Left hindlimb (tissue), 1 donor: ENCODE measurements around the gene HMX2.

ENCODE experiments used
- DNase-seq: peaks from one replicate; pipeline ENCODE4 v3.0.0-alpha.2; 2018

Gene HMX2, protein sequence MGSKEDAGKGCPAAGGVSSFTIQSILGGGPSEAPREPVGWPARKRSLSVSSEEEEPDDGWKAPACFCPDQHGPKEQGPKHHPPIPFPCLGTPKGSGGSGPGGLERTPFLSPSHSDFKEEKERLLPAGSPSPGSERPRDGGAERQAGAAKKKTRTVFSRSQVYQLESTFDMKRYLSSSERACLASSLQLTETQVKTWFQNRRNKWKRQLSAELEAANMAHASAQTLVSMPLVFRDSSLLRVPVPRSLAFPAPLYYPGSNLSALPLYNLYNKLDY

DNA sequence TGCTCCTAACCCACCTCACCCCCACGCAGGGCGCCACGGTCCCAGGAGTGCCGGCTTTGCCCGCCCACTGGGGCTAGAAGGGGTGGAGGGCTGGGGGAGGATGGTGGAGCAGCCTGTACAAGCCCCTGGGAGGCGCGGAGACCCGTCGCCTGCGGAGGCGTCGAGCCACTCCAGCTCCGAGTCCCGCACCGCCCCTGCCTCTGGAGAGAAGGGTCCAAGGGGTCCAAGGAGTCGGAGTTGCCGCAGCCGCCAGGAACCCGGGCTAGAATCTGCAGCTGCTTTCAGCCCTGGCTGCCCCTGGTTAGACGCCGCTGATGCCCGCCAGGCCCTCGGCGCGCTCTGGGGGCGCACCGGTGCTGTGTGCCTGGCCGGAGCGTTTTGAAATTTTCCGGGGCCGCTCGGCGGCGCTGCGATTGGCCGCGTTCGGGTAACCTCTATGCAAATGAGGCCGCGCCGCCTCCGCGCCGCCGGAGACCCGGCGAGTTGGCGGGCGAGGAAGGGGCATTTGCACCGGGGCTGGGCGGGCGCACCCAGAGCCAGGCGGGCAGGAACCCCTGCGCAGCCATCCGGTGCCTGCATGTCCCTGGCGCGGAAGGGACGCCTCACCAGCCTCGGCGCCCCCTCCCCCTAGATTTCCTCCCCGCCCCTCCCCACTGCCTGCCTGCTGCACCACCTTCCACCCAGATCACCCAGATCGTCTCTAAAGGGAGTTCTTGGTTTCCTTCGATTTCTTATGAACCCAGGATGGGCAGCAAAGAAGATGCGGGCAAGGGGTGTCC is at the start of gene HMX2:
TSS of gene HMX2 (plus strand) at position 502 of the 779 bp plus-strand sequence. CDS start at position 745, 243 bp downstream.
- no peak for DNase-seq

DNA sequence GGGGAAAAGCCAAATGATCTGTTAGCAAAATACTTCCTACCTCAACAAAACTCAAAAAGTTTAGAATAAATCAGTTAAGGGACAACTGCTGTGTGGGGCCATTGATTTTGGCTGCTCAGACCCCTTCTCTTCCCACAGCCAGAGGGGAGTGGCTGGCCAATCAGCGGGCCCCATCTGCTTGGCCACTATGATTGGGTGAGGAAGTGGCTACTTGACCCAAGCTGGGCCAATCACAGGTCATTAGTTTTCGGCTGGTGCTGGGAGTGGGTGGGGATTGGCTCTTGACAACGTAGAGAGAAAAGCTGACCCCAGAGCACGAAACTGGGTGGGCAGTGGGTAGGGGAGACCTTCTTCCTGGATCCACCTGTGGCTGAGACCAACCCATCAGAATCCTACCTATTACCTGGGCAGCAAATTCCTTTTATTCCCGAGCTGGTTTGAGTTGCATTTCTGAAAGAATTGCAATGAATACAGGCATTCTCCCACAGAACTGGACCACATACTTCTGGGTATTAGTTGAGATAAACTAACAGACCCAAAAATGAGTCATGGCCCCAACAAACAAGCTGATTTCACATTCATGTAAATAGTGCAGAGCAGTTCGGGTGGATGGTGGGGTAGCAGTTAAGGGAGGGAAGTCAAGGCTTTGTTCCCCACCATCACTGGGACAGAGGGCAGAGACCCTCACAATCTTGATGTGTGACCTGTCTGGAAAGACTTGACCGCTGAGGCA is 47.7 kb upstream of the HMX2 start:
- DNase-seq: no peak

DNA sequence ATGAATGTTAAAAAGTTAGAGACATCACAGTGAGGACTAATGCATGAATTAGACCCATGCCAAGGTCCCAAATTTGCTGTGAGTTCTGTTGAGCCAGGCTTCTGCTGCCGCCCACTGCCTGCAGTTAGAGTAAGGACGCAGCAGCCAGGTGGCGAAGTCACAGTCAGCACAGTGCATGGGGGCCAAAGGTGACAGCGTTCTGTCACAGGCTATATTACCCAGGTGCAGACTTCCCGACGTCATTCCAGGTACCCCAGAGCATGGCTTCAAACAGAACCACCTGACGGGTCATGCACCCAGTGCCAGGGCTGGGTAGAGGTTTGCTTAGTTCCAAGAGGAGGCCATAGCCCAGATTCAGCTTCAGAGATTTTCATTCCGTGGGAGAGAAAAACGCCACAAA is 46.1 kb upstream of the HMX2 start:
- DNase-seq: no peak

DNA sequence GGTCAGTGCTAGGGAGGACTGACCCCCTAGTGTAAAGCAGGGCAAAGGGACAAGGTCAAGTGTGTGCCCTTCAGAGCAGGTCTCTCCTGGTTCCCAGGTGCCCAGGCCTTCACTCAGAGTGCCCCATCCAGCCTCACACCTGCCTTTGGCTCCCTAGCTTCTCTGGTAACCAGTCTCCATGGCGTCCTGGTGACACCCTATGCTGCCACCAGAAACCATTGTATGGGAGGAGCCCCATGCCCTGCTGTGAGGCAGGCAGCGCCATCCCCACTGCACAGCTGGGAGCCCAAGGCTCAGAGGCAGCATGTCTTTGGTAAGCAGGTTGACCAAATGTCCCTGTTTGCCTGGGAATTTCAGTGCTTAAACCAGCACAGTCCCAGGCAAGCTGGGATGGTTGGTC is 45.3 kb upstream of the HMX2 start:
- DNase-seq: no peak

DNA sequence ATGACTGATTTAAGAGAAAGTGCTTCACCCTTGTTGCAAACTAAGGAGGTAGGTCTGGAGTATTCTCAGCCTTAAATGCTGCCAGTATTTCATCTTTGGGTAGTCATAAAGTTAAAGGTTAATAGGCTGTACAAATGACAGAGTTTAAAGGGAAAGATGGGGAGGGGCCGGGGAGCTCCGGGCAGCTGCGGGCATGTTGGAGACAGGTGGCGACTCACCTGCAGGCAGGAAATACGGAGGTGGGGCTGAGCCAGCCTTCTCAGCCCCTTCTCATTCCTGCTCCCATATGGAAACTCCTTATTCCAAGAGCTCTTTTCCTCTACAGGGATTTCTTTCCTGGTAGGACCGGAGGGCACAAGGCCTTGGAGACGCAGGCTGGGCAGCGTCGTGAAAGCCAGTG is 44.0 kb upstream of the HMX2 start:
- DNase-seq: no peak

DNA sequence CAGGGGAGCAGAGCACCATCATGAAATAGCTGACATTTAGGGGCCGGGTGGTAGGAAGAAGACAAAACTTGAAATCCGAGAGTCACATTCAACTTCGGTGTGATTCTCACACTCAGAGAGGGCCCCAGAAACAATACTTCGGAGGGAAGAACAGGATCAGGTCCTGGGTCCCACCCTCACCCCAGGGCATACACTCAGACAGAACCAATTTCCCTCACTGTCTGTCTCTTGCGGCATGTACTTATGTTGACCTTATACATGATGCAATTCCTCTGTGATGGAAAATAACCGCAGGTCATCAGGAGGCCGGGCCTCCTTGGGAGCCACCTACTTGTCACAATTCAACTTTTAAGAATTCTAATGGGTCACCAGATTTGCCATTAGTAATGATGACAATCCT is 38.5 kb upstream of the HMX2 start:
- no peak for DNase-seq

DNA sequence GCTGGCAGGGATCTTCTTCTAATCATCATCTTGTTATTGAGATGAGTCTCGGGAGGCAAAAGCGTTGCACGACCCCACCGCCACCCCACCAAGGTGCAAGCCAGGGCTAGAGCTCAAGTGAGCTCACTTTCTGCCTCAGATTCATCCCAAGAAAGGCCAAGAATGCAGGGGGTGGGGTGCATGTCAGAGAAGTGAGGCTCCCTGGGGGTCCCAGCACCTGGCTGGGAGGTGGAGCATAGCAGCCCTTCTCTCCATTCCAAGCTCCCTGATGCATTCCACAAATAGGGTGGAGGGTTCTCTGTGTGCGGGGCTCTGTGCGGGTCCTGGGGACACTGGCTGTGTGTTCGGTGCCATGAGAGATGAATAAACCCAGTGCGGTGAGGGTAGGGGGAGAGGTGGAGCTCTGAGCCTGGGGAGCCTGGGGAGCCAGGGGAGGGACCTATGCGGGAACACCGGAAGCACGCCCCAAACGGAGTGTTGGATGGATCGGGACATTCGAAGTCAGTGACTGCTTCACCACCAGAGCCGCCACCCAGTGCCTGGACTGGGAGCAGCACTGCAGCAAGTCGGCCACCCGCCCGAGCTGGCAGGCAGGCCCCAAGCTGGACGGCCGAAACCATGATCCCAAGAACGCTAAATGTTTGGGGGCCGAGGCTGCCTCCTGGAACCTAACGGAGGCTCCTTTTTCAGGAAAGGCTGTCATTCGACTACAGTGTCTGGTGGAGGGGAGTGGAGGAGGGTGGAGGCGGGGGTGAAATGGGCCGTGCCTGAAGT is 30.1 kb upstream of the HMX2 start:
- DNase-seq: no peak

DNA sequence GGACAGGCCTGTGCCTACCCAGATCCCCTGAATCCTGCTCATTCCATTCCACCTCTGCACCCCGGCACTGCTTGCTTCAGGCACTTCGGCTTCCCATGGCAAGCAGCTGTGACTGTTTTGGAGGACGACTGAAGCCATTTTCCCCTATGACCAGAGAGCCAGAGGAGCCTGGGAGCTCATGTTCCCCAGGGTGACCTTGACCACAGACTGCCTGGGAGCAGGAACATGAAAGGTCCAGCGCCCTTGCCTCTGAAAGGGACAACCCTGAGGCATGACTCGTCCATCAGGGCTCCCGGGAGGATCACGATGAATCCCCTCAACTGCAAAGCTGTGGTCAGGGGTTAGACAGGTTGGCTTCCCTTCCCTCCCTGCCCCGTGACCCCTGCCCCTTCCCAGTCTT is 28.9 kb upstream of the HMX2 start:
- no peak for DNase-seq

DNA sequence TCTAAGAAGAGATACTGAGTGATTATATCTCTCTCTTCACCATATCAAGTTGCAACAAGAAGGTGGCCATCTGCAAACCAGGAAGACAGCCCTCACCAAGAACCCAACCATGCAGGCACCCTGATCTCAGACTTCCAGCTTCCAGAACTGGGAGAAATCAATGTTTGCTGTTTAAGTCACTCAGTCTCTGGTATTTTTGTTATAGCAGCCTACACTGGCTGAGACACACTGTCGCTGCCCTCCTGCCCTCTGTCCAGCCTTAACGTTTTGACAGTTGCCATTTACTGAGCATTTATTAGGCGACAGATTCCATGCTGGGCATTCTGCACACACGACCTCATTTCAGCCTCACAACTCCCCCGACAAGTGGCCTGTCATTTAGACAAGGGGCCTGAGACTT is 21.7 kb upstream of the HMX2 start:
- DNase-seq: no peak

DNA sequence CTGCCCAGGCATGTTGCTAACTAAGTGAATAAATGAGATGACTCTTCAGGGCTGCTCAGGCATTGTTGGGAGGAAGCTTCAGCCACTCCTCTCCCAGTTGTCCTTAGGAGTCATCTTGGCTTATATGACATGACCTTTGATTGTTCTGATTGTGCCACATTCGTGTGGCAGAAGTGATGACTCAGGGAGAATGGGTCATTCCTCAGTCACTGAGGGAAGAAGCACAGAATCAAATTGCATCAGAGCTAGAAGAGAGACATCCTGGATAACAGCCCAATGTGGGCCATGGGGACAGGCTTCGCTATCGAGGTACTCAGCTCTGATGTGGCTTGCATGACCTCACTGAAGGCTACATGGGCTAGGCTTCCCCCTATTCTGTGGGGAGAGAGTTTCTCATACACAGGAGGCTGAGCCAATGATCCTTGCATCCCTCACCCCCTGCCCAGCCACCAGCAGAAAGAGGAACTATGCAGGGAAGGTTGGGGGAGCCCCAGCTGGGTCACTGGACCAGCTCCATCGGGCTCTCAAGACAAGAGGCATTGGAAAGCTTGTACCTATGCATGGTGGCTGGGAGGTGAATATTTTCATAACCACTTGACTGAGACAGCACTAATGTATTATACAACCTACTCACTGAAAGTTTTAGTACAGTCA is 18.2 kb upstream of the HMX2 start:
- no peak for DNase-seq

DNA sequence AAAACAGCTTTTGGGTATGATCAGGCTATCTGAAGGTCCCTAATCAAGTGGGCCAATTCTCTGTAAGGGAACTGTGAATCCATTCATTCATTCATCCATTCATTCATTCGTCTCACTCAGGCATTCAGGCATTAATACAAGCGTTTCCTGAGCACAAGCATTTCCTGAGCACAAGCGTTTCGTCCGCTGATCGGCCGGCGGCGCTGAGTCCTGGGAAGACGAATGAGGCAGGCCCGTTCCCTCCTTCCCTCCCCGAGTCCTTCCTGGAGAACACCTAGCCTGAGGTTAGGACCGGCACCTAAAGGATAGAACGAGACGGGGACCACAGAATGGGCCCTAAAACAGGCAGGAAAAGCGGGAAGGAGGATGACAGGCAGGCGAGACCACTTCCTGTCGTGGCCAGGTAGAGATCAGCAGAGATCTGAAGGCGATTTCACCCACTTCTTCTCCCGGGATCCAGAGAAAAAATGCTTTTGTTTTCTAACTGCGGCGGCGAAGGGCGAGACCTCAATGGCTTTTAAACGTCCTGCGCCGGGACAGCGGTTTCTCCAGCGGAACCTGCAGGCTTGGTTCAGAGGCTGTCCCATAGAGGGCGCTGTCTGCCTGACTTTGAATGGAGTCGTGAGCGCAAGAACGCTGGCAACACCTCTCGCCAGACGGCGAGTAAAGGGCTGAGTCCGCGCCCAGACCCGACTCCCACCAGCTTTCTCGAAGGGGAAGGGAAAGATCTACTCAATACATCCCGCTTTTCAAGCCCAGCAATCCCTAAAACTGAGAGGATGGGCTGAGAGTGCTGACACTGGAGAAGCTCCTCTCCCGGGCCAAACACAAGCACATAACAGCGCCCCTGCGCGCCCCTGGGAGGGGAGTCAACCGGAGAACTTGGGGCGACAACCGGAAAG is 15.1 kb upstream of the HMX2 start:
- DNase-seq: peak; percentile 86

DNA sequence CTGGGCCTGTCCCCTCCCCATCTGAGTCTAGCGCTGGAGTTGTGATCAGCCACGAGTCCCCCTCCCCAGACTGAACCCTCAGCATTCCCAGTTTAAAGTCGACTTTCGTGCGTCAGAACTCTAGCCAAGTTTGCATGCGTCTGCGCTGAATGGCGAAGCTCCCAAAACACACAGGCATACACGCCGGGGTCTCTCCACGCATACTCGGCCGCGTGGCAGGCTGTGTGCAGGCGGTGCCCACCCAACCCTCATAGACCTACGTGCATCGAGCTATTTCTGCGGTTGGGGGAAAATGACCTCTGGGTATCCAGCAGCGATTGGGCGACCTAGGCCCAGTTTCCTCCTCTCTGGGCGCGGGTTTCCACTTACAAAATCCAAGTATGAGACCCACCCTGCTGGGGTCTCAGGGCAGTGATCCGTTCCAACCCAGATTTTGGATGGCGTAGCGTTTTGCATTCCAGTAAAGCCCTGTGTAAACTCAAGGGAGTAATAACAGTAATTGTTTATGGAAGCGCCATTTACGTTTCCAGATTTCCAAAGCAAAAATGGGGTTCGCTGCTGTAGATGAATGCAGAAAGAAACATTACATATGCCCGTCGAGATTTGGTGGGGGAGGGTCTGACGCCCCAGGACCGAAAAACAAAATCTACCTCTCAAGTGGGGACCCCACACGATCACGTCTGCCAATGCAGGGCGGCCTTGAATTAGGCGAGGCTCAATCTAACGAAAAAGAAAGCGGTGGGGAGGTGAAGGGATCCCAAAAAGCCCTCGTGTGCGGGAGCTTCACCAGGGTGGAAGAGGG is 14.2 kb upstream of the HMX2 start:
- DNase-seq: no peak

DNA sequence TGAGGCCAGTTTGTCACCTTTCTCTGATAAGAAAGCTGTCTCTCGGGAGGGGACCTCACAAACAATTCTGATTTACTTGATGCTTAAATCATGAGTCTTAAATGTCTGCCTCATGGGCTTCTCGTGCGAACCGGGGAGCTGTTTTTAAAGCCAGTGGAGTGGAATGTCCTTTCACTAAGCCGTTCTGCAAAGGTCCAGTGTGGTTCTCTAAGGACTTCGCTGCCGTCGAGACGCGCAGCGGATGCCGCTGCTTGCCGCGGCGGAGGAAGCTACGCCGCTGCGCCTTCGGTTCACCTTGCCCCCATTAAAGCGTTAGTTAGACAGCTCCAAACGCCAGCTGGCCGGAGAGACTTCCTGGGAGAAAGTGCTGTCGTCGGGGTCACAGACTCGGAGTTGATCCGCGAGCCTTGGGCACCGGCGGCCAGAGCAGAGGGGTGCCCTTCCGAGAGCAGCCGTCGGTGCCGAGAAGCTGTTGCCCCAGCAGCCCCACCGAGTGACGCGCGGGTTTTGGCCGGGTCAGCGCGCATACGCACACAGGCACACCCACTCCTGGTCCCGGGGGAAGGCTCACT is 13.5 kb upstream of the HMX2 start:
- no peak for DNase-seq

DNA sequence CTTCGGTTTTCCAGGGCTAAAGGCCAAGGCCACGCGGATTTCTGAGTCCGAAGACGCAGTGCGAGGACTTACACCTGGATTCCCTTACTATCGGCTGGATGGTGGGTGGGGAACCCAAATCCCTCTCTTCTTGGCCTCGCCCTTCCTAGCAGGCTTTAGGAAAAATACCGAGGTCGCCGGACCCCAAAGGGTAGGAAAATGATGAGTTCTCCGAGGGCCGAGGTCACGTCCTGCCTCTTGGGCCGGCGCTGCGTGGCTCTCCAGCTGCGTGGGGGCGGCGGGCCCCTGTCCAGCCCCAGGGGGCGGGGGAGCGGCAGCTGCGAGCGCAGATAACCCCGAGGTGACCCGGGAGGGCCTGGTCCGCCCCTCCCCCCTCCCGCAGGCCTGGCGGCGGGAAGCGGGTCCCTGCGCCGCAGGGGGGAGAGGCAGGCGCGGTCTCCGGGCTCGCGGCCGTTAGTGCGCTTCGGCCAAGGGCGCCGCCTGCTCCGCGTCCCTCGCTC is 13.0 kb upstream of the HMX2 start:
- no peak for DNase-seq

DNA sequence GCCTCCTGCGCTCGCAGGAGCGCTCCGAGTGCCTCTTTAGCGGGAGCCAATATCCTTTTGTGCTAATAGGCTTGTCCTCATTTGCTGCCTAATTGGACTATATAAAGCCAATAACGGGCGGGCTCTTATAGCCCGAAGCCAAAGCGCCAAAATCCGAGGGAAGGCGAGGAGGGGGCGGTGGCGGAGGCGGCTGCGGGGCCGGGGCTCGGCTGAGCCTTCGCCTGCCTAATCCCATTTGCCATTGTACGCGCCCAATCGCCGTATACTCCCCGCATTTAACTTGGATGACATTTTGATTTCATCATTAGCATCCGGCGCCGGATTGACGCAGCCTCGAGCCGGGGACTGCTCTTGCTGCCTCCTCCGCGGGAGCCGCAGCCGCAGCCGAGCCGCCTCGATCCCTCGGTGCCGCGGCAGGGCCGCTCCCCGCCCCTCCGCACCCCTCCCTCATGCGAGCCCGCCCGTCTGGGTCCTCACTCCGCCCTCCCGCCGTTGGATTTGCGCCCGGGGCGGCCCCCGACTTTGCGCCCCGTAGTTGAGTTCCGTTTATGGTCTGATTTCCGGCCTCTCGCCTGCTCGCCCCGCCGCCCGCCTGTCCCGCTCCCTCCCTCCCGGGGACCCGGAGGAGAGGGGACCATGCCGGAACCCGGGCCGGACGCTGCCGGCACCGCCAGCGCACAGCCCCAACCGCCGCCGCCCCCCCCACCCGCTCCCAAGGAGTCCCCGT is 12.4 kb upstream of the HMX2 start, which contains the start of gene HMX3:
TSS of gene HMX3 (plus strand) at position 556 of the 727 bp plus-strand sequence. CDS start at position 637, 81 bp downstream.
- DNase-seq: no peak

DNA sequence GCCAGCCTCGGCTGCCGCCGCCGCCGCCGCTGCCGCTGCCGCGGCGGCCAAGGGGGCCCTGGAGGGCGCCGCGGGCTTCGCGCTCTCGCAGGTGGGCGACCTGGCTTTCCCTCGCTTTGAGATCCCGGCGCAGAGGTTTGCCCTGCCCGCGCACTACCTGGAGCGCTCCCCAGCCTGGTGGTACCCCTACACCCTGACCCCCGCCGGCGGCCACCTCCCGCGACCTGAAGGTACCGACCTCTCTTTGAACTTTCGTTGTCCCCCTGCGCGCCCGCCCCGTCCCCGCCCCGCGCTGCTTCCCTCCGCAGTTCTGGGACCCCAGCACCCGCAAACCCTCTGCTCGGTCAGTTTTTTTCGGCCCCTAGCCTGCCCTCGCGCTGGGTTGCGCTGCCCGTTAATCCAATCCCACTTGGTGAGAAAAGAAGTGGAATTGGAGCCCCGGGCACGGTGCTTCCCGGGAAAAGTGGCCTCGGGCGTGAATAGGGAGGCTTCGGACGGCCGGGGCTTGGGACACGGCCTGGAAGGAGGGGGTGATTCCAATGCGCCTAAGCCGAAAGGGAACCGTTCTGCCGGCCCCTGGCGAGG is 11.6 kb upstream of the HMX2 start:
- no peak for DNase-seq

DNA sequence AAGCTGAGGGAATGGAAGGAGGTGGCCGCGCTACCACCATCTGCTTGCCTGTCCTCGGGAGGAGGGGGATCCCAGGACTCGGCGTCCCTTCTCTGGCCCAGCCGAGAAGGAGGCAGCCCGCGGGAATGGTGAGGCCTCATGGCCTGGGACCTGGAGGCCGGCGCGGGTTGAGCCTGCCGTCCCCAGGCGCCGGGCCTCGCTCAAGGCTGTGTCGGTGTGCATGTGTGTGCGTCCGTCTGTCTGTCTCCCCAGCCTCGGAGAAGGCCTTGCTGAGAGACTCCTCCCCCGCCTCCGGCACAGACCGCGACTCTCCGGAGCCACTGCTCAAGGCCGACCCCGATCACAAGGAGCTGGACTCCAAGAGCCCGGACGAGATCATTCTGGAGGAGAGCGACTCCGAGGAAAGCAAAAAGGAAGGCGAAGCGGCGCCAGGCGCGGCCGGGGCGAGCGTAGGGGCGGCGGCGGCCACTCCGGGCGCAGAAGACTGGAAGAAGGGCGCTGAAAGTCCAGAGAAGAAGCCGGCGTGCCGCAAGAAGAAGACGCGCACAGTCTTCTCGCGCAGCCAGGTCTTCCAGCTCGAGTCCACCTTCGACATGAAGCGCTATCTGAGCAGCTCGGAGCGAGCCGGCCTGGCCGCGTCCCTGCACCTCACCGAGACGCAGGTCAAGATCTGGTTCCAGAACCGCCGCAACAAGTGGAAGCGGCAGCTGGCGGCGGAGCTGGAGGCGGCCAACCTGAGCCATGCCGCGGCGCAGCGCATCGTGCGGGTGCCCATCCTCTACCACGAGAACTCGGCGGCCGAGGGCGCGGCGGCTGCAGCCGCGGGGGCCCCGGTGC is 10.9 kb upstream of the HMX2 start:
- DNase-seq: no peak

DNA sequence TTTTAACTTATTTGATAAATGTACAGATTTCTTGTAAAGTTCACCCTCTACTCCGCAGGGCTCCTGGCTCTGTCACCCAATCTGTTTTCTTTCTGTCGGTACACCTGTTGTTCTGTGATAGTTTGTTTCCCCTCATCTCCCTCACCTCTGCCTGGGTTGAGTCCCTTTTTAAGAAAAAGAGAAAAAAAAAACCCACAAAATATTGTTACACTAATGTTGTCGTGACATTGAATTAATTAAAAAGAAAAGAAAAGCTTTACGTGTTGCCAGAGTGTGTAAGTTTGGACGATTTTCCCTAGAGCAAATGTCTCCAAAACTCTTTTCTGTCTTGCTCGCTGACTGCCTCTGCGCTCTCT is 8.8 kb upstream of the HMX2 start:
- DNase-seq: no peak
